Fibroblast of pulmonary artery (primary cell): ENCODE results near the gene TCF7L2.

Source experiments
- DNase-seq: peaks from one replicate; pipeline ENCODE4 v3.0.0-alpha.2; 2010; ENCODE audit warnings: low read depth
- H3K4me3 ChIP-seq: replicated peaks from 2 replicates; pipeline ENCODE4 v1.5.1; 2011; ENCODE audit warnings: low read depth, mild to moderate bottlenecking, control low read depth, low read length, moderate library complexity
- CTCF ChIP-seq: IDR thresholded peaks from 2 replicates; pipeline ENCODE4 v1.5.1; 2011; ENCODE audit warnings: mild to moderate bottlenecking, control low read depth, low read length, inconsistent platforms; ENCODE audit errors: missing control alignments

TCF7L2 gene

GRCh38 chr10:113088194-113088593, 138.1 kb downstream of the TCF7L2 start:
- H3K4me3 ChIP-seq, result no peak overlapping the region
- TF ChIP-seq CTCF, result no peak
- DNase-seq, result no peak

GRCh38 chr10:113089551-113089950, 139.5 kb downstream of the TCF7L2 start:
- DNase-seq, result no peak
- no peak overlapping the region for H3K4me3 ChIP-seq
- no peak for TF ChIP-seq CTCF

GRCh38 chr10:113091920-113092319, 141.9 kb downstream of the TCF7L2 start:
- H3K4me3 ChIP-seq, result no peak overlapping the region
- DNase-seq, result no peak
- no peak for TF ChIP-seq CTCF

GRCh38 chr10:113093188-113094113, 143.4 kb downstream of the TCF7L2 start:
- peak; percentile 34 for DNase-seq
- TF ChIP-seq CTCF, result no peak
- no peak overlapping the region for H3K4me3 ChIP-seq

DNA sequence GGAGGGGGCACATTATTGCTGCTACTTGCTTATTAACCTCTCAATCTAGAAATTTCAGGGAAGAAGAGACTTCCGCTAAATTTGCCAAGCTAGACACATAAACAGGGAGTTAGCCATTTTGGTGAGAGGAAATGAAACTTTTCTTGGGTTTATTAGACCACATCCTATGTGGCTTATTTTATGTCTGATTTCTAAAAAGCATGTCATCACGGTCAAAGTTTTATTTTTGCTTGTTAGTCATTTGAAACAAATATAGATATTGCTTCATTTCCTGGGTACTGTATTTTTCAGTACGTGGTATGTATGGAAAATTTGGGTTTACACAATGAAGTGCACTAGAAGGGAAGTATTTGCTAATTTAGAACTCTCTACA, 144.1 kb downstream of the TCF7L2 start:
- TF ChIP-seq CTCF, result no peak
- no peak overlapping the region for H3K4me3 ChIP-seq
- peak; percentile 65 for DNase-seq

DNA sequence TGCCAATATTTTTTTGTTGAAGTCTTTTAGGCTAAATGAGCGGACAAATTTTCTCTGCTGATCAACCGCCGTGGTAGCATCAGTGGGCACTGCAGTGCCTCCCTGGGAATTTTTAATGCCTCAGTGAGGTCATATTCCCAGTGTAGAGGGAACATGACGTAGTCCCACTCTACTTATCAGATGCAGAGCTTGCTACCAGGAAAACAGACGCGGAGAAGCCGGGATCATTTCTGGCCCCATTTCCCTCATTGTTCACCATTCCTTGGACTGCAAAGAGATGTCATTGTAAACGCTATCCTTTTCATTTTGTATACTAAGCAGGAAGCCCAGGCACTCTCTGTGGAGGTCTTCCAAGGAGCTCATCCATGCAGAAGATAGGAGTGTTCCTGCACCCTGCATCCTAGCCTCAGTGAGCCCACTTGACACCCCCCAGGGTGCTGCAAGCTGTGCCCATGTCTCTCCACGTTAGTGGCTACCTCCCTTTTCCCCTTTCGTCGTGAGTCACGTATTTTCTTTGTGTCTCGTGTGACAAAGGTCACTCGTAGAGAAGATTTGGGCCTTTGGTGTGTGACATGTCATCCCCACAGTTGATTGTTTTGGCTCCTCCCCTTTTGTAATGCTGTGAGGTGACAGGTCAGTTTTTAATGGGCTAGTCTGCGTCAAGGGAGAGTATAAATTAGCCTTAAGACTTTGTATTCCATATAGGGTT, 145.5 kb downstream of the TCF7L2 start:
- DNase-seq, result peak; percentile 50
- no peak overlapping the region for H3K4me3 ChIP-seq
- no peak for TF ChIP-seq CTCF
